Ectodermal cell (in vitro differentiated cells): Measurements from ENCODE around the gene SLC16A8.
"Not testable (repeated sequence)": the region's sequence is repeated elsewhere in the genome, so short reads cannot be mapped to it uniquely, and the experiment has no call there.

Experiments used
- H3K27ac ChIP-seq: 2 replicates; pipeline ENCODE4 v1.7.0; 2013; ENCODE audit warnings: mild to moderate bottlenecking, low read depth, low read length; ENCODE audit not compliant: insufficient read depth, poor library complexity, severe bottlenecking
- H3K27me3 ChIP-seq: 2 replicates; pipeline ENCODE4 v1.7.0; 2013; ENCODE audit warnings: mild to moderate bottlenecking, low read length; ENCODE audit not compliant: insufficient read depth, control insufficient read depth, poor library complexity, severe bottlenecking
- H3K36me3 ChIP-seq: one replicate; pipeline ENCODE4 v1.7.0; 2013; ENCODE audit warnings: low read length; ENCODE audit not compliant: control insufficient read depth, insufficient read depth
- H3K4me1 ChIP-seq: one replicate; pipeline ENCODE4 v1.7.0; 2013; ENCODE audit warnings: low read length; ENCODE audit not compliant: control insufficient read depth, insufficient read depth
- H3K4me3 ChIP-seq: 2 replicates; pipeline ENCODE4 v1.7.0; 2013; ENCODE audit warnings: low read depth, low read length, control low read depth; ENCODE audit not compliant: insufficient read depth
- H3K9me3 ChIP-seq: 2 replicates; pipeline ENCODE4 v1.7.0; 2013; ENCODE audit warnings: mild to moderate bottlenecking, low read length, moderate library complexity; ENCODE audit not compliant: control insufficient read depth
- WGBS, 2 experiments: methylation state at CpG; one replicate each; pipeline ENCODE4 v1.1.7; 2013; ENCODE audit warnings: missing lambda C conversion rate in 2 of 2; 5-methylcytosine and 5-hydroxymethylcytosine counted together

Gene SLC16A8

GRCh38 chr22:38079804-38080203, 4.2 kb downstream of the SLC16A8 start:
- H3K9me3 ChIP-seq: no peaks in the 10 kb centered on the region
- H3K36me3 ChIP-seq: no peaks in the 10 kb centered on the region
- H3K4me1 ChIP-seq: peaks cover 31% of the 10 kb centered on the region
- H3K27me3 ChIP-seq: peaks cover 47% of the 10 kb centered on the region
- no peak overlapping the region for H3K4me3 ChIP-seq
- 89 to 90% methylated on average over 7 of the region's 7 CpGs for WGBS, 2 experiments
- no peak overlapping the region for H3K27ac ChIP-seq

- 93 to 95% methylated on average over 2 of the region's 2 CpGs for WGBS, 2 experiments
- not testable (repeated sequence) for H3K9me3 ChIP-seq, H3K36me3 ChIP-seq, H3K27ac ChIP-seq, H3K4me3 ChIP-seq
- Histone ChIP-seq H3K4me1 (peaks cover 27% of the 10 kb centered on the region), H3K27me3 (peaks cover 47% of the 10 kb centered on the region)
Measured at GRCh38 chr22:38079208-38079607, 4.8 kb downstream of the SLC16A8 start.

GRCh38 chr22:38078046-38078840, 5.7 kb downstream of the SLC16A8 start:
- H3K9me3 ChIP-seq: no peaks in the 10 kb centered on the region
- H3K27ac ChIP-seq: no peak overlapping the region
- peaks cover 4% of the 10 kb centered on the region for H3K36me3 ChIP-seq
- 86 to 88% methylated on average over 22 of the region's 22 CpGs for WGBS, 2 experiments
- peaks cover 18% of the 10 kb centered on the region for H3K4me1 ChIP-seq
- H3K4me3 ChIP-seq: no peak overlapping the region
- H3K27me3 ChIP-seq: peaks cover 39% of the 10 kb centered on the region

- Histone ChIP-seq H3K36me3 (peaks cover 8% of the 10 kb centered on the region), H3K4me3 (no peak overlapping the region), H3K27ac (no peak overlapping the region), H3K9me3 (no peaks in the 10 kb centered on the region), H3K4me1 (peaks cover 16% of the 10 kb centered on the region), H3K27me3 (peaks cover 33% of the 10 kb centered on the region)
- WGBS, 2 experiments: 90% methylated on average over 14 of the region's 14 CpGs
Measured at GRCh38 chr22:38077595-38077994, 6.4 kb downstream of the SLC16A8 start.

- WGBS, 2 experiments: 90 to 91% methylated on average over 12 of the region's 12 CpGs
- H3K4me1 ChIP-seq: peaks cover 12% of the 10 kb centered on the region
- no peak overlapping the region for H3K4me3 ChIP-seq
- H3K9me3 ChIP-seq: no peaks in the 10 kb centered on the region
- peaks cover 28% of the 10 kb centered on the region for H3K27me3 ChIP-seq
- no peak overlapping the region for H3K27ac ChIP-seq
- H3K36me3 ChIP-seq: peaks cover 13% of the 10 kb centered on the region
Measured at GRCh38 chr22:38077096-38077495, 6.9 kb downstream of the SLC16A8 start.

GRCh38 chr22:38075961-38076360, 8.0 kb downstream of the SLC16A8 start:
- WGBS, 2 experiments: 84 to 88% methylated on average over 11 to 13 of the region's 13 CpGs
- no peak overlapping the region for H3K4me3 ChIP-seq
- H3K4me1 ChIP-seq: peaks cover 6% of the 10 kb centered on the region
- peaks cover 16% of the 10 kb centered on the region for H3K27me3 ChIP-seq
- H3K36me3 ChIP-seq: peaks cover 15% of the 10 kb centered on the region
- no peaks in the 10 kb centered on the region for H3K9me3 ChIP-seq
- H3K27ac ChIP-seq: no peak overlapping the region

- Histone ChIP-seq H3K27ac (no peak overlapping the region), H3K4me3 (no peak overlapping the region), H3K27me3 (peaks cover 9% of the 10 kb centered on the region), H3K4me1 (peaks cover 6% of the 10 kb centered on the region), H3K36me3 (peaks cover 15% of the 10 kb centered on the region), H3K9me3 (no peaks in the 10 kb centered on the region)
- WGBS, 2 experiments: 93% methylated on average over 30 to 32 of the region's 32 CpGs
Measured at GRCh38 chr22:38075105-38075825, 8.7 kb downstream of the SLC16A8 start.

GRCh38 chr22:38074181-38075104, 9.5 kb downstream of the SLC16A8 start:
- no peak overlapping the region for H3K27ac ChIP-seq
- 95% methylated on average over 47 of the region's 47 CpGs for WGBS, 2 experiments
- peaks cover 1% of the 10 kb centered on the region for H3K27me3 ChIP-seq
- peaks cover 15% of the 10 kb centered on the region for H3K36me3 ChIP-seq
- peaks cover 13% of the 10 kb centered on the region for H3K4me1 ChIP-seq
- no peak overlapping the region for H3K4me3 ChIP-seq
- H3K9me3 ChIP-seq: no peaks in the 10 kb centered on the region

- no peak overlapping the region for H3K27ac ChIP-seq
- no peaks in the 10 kb centered on the region for H3K9me3 ChIP-seq
- no peaks in the 10 kb centered on the region for H3K27me3 ChIP-seq
- no peak overlapping the region for H3K4me3 ChIP-seq
- WGBS, 2 experiments: 95 to 97% methylated on average over 28 of the region's 28 CpGs
- peaks cover 15% of the 10 kb centered on the region for H3K36me3 ChIP-seq
- peaks cover 15% of the 10 kb centered on the region for H3K4me1 ChIP-seq
Measured at GRCh38 chr22:38073150-38074130, 10.5 kb downstream of the SLC16A8 start.
